ENCODE measurements around the gene PODXL. TPM values are rescaled to one million over a fixed set of nuclear protein-coding genes. Genes with fewer than 3 reads are reported as not detected.

Gene PODXL
- total RNA-seq, 1 donor from 2014 or later: 1.1 TPM

DNA sequence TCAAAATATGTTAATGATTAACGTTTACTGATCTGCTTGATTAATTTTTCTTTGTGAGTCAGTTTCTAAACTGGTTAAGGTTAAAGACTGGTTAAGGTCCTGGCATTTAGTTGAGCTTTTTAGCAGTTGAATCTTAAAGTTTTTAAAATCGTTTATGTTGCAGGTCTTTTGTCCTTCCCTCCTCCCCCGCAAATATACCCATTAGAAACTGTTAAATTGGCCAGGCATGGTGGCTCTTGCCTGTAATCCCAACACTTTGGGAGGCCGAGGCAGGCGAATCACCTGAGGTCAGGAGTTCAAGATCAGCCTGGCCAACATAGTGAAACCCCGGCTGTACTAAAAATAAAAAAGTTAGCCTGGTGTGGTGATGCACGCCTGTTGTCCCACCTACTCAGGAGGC lies 100.9 kb downstream of the PODXL start:
- intact Hi-C loops (cut with micrococcal nuclease): no loop called here

- intact Hi-C loops (cut with micrococcal nuclease): no loop called here
These were observed 101.4 kb downstream of the PODXL start for GRCh38 chr7:131455001-131455400.

DNA sequence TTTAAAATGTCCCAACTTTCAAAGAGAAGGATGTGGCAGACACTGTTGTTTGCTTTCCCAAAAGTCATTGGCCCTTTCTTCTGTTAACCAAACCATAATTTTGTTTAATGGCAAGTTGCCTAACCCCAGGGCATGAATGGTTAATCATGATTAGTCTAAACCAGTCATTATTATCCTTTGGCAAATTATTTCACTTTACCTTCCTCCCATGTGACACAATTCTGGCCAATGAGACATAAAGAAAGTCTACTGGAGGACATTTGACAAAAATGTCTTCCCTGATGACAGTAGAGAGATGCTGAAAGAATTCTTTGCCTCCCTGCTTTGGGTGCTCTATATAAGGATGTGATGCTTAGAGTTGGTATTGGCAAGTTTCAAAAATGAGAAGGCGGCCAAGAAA lies 101.9 kb downstream of the PODXL start:
- intact Hi-C loops (cut with micrococcal nuclease): no loop called here

Other genes with a start within 250 kb of the PODXL start
- gene MKLN1, start 228.8 kb downstream of the PODXL start, total RNA-seq: 44.2 and 46.1 TPM in 2 replicates